Upper lobe of left lung (tissue), 6 donors: ENCODE results near the gene KCNK4. TPM values are rescaled to one million over a fixed set of nuclear protein-coding genes. Genes with fewer than 3 reads are reported as not detected.

Experiments used
- ATAC-seq, 2 donors: fragments of 200-7000 bp; cut with Tn5 transposase; one replicate each; pipeline ENCODE4 v1.9.1; 2022; ENCODE audit warnings: mild to moderate bottlenecking in 2 of 2, moderate library complexity in 2 of 2; ENCODE audit not compliant: low FRiP score in 2 of 2
- DNase-seq, 2 donors: peaks; one replicate each; pipeline ENCODE4 v3.0.0-alpha.2; 2019 to 2020
- H3K27ac ChIP-seq, 4 donors: fragments of 200-600 bp; sonication (generic); one replicate each; pipeline ENCODE4 v1.5.1; 2016 to 2019
- H3K27me3 ChIP-seq, 4 donors: fragments of 200-600 bp; sonication (generic); one replicate each; pipeline ENCODE4 v1.5.1; 2017 to 2019
- H3K36me3 ChIP-seq, 4 donors: fragments of 200-600 bp; sonication (generic); one replicate each; pipeline ENCODE4 v1.5.1; 2016 to 2019
- H3K4me1 ChIP-seq, 4 donors: fragments of 200-600 bp; sonication (generic); one replicate each; pipeline ENCODE4 v1.5.1; 2018 to 2019
- H3K4me3 ChIP-seq, 4 donors: fragments of 200-600 bp; sonication (generic); one replicate each; pipeline ENCODE4 v1.5.1; 2017 to 2019; ENCODE audit warnings: mild to moderate bottlenecking in 2 of 4, moderate library complexity in 1 of 4
- H3K9me3 ChIP-seq, 4 donors: fragments of 200-600 bp; sonication (generic); one replicate each; pipeline ENCODE4 v1.5.1; 2018 to 2019
- CTCF ChIP-seq, 6 experiments: fragments of 450-650 bp in 4 of 6; fragments of 200-600 bp in 2 of 6; sonication (generic) in 2 of 6; IDR thresholded peaks; one replicate each; pipeline ENCODE4 v1.5.1; 2016 to 2019; ENCODE audit warnings: antibody characterized with exemption in 6 of 6
- EP300 ChIP-seq, 4 donors: sonication (generic); formaldehyde crosslinking; IDR thresholded peaks; one replicate each; pipeline ENCODE4 v1.5.1; 2017; ENCODE audit warnings: antibody characterized with exemption in 4 of 4, control low read depth in 2 of 4
- POLR2A ChIP-seq, 4 donors: fragments of 450-650 bp; IDR thresholded peaks; one replicate each; pipeline ENCODE4 v1.5.1; 2016 to 2017; ENCODE audit warnings: antibody characterized with exemption in 4 of 4, mild to moderate bottlenecking in 2 of 4
- POLR2AphosphoS5 ChIP-seq, 2 donors: sonication (generic); formaldehyde crosslinking; IDR thresholded peaks; one replicate each; pipeline ENCODE4 v1.5.1; 2017; ENCODE audit warnings: antibody characterized with exemption in 2 of 2
- WGBS, 2 donors: methylation state at CpG; one replicate each; pipeline ENCODE4 v1.1.5; 2017 to 2018; 5-methylcytosine and 5-hydroxymethylcytosine counted together
- total RNA-seq, 6 donors: library from RNA; depleted of rRNA in 4 of 6; stranded (reverse); fragments of >200 nt in 4 of 6; gene quantifications; one replicate each; pipeline versions ENCODE4 v1.1.0 to v1.2.1, GENCODE V29; 2016 to 2021
- donor health status: DM: no; HTN: no; CAD: no; lungs with moderate emphysema.
- donor health status: DM: no; HTN: yes; CAD: no; lungs with severe emphysema.

Gene KCNK4
- under 1 TPM in 3 of 6 donors, not detected in 3; 0.17 to 0.55 (median 0.26) TPM for total RNA-seq

GRCh38 chr11:64291262-64291751, at the start of gene KCNK4:
TSS of gene KCNK4 (plus strand) at chr11:64291302. CDS start at chr11:64293019, 1,717 bp downstream.
- H3K27me3 ChIP-seq = peaks cover 0 to 38% (median 24%) of the 10 kb centered on the region in 4 donors
- H3K4me3 ChIP-seq = peak within 1 kb of the TSS; percentile 4 to 46 (median 34)
- ATAC-seq = no peak
- no peak within 1 kb of the TSS for H3K27ac ChIP-seq
- H3K9me3 ChIP-seq = no peaks in the 10 kb centered on the region
- H3K4me1 ChIP-seq = peaks cover 17 to 29% (median 21%) of the 10 kb centered on the region in 4 donors
- WGBS, 2 donors = 7 to 17% methylated on average over 5 to 15 of the region's 45 CpGs
- TF ChIP-seq EP300 (IDR thresholded peaks at IDR 0.05) (no peak), POLR2A (IDR thresholded peaks at IDR 0.05) (no peak), POLR2AphosphoS5 (IDR thresholded peaks at IDR 0.05) (no peak), CTCF (IDR thresholded peaks at IDR 0.05) (no peak)
- peak in 1 of 2 donors; percentile 81 for DNase-seq
- no peaks in the 10 kb centered on the region for H3K36me3 ChIP-seq

GRCh38 chr11:64241491-64242374, 49.4 kb upstream of the KCNK4 start:
- H3K4me1 ChIP-seq = peaks cover 55 to 73% (median 59%) of the 10 kb centered on the region in 4 donors
- 0 to 1% methylated on average over 23 to 43 of the region's 63 CpGs for WGBS, 2 donors
- ATAC-seq (peak in 1 of 2 donors; percentile 2), DNase-seq (peak in 1 of 2 donors; percentile 55)
- TF ChIP-seq POLR2AphosphoS5 (IDR thresholded peaks at IDR 0.05) (peak; percentile 61 to 75), CTCF (IDR thresholded peaks at IDR 0.05) (peak in 3 of 6 experiments; percentile 11 to 38 (median 14)), POLR2A (IDR thresholded peaks at IDR 0.05) (peak in 3 of 4 donors; percentile 34 to 58 (median 45)), EP300 (IDR thresholded peaks at IDR 0.05) (no peak)
- peak overlapping the region; percentile 93 to 99 (median 98) for H3K27ac ChIP-seq
- H3K36me3 ChIP-seq = peaks cover 0 to 31% (median 18%) of the 10 kb centered on the region in 4 donors
- H3K27me3 ChIP-seq = no peaks in the 10 kb centered on the region
- H3K4me3 ChIP-seq = peak overlapping the region; percentile 71 to 97 (median 90)
- H3K9me3 ChIP-seq = no peaks in the 10 kb centered on the region

GRCh38 chr11:64243236-64243854, 47.8 kb upstream of the KCNK4 start:
- ATAC-seq = no peak
- Histone ChIP-seq H3K27me3 (no peaks in the 10 kb centered on the region), H3K9me3 (no peaks in the 10 kb centered on the region), H3K27ac (peak overlapping the region in 1 of 4 donors; percentile 93), H3K36me3 (peaks cover 0 to 18% (median 13%) of the 10 kb centered on the region in 4 donors), H3K4me3 (peak overlapping the region in 1 of 4 donors; percentile 89), H3K4me1 (peaks cover 48 to 70% (median 56%) of the 10 kb centered on the region in 4 donors)
- peak in 1 of 2 donors; percentile 38 for DNase-seq
- WGBS, 2 donors = 81 to 90% methylated on average over 4 to 8 of the region's 8 CpGs
- TF ChIP-seq POLR2AphosphoS5 (IDR thresholded peaks at IDR 0.05) (no peak), POLR2A (IDR thresholded peaks at IDR 0.05) (no peak), CTCF (IDR thresholded peaks at IDR 0.05) (no peak), EP300 (IDR thresholded peaks at IDR 0.05) (no peak)

- WGBS, 2 donors = 76 to 86% methylated on average over 5 of the region's 5 CpGs
- no peak for ATAC-seq
- H3K4me3 ChIP-seq = no peak overlapping the region
- no peak overlapping the region for H3K27ac ChIP-seq
- no peaks in the 10 kb centered on the region for H3K27me3 ChIP-seq
- H3K36me3 ChIP-seq = peaks cover 0 to 13% (median 10%) of the 10 kb centered on the region in 4 donors
- TF ChIP-seq POLR2AphosphoS5 (IDR thresholded peaks at IDR 0.05) (no peak), EP300 (IDR thresholded peaks at IDR 0.05) (no peak), CTCF (IDR thresholded peaks at IDR 0.05) (no peak), POLR2A (IDR thresholded peaks at IDR 0.05) (no peak)
- no peaks in the 10 kb centered on the region for H3K9me3 ChIP-seq
- peaks cover 45 to 64% (median 52%) of the 10 kb centered on the region in 4 donors for H3K4me1 ChIP-seq
- DNase-seq = no peak
Measured at GRCh38 chr11:64244107-64244506, 47.0 kb upstream of the KCNK4 start.
